Measurements from ENCODE around the gene MPIG6B.

- no peak for TF ChIP-seq CTCF (IDR thresholded peaks at IDR 0.05)
- TF ChIP-seq EP300 (IDR thresholded peaks at IDR 0.05) = no peak
These were observed 41.0 kb downstream of the MPIG6B start for GRCh38 chr6:31764198-31764597.

Data from tibial nerve (tissue), 4 donors.